Smooth muscle cell of the brain vasculature (primary cell): ENCODE data around the gene ACSS3.
"Not testable (repeated sequence)": the region's sequence is repeated elsewhere in the genome, so short reads cannot be mapped to it uniquely, and the experiment has no call there.

Source experiments
- DNase-seq: peaks from one replicate; pipeline ENCODE4 v3.0.0-alpha.2; 2012; ENCODE audit warnings: low read depth, low spot score

ACSS3 gene

DNA sequence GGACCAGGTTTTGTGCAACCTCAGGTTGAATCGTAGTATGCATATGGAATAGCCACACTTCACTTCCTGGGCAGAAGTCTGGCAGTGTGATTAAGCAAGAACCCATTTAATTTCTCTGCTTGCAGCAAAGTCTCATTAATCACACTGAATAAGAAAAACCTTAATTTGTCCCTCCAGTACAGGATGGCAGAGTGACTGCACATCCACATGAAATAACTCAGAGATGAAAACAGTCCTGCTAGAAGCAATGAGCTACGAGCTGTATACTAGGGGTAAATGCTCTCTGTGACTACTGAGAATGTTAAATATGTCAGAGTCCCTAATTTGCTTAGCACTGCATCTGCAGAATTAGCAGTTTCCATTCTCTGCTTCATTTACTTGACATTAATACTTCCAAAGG lies 88.9 kb downstream of the ACSS3 start:
- DNase-seq = no peak

DNA sequence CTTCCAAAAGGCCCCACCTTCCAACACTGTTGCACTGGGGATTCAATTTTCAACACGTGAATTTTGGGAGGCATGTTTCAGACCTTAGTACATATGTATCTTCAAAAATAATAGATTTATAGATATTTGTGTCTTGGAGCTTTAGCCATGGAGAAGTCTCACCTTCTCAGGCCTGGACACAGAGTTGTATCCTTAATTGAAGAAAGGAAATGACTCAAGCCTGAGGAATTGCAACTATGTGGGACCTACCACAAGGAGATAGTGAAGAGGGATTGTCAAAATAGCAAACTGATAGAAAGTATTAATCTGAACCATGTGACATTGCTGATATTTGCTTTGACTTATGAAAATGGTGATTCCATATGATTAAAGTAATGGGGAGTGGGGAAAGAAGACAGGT lies 89.8 kb downstream of the ACSS3 start:
- no peak for DNase-seq

DNA sequence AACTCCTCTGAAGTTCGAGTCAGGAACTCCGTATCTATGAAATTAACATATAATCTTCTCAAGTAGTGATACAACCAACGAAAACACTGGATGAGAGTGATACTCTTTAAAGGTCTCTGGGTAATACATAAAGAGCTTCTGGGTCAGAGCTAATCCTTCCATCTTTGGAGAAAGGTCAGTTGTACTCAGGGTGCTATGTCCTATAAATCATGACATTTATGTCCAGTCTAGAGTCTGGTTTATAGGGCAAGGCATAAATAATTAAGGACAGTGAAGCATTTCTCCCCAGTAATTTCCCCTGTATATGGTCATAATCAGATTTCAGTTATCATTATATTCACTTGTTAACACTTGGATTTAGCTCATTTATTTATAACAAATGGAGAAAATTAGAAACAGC lies 90.6 kb downstream of the ACSS3 start:
- DNase-seq = no peak

DNA sequence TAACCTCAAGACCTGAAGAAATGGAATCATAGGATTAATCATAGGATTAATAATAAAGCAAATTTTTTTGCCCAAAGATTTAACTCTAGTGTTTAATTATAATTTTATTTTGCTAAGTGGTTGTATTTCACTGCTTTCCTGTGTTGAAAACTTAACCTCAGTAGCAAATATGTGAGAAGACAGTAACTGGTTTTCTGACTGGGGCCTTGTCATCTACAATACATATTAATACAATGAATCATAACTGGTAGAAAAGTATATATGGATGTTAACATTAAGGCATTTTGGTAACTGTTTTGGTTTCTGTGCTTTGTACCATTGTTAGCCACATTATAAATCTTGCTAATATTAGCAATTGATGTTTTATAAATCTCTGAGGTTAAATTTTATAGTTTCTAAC lies 92.2 kb downstream of the ACSS3 start:
- DNase-seq = no peak

DNA sequence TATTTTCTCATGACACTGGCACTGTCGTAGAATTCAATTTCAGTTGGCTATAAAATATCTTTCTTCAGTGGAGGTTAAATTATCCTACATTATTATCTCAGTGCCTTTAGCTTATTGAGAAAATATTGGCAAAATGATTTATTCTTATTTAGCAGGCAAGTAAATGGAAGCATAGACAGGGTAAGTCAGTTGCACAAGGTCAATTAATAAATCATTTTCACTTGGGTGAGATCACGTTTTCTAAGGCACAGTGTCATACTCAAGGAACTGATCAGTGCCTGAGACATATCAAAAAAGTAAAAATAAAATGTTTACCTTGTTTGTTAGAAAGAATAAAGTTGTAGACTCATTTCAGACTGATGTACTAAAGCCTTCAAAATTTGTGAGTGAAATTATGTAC lies 95.0 kb downstream of the ACSS3 start:
- no peak for DNase-seq

DNA sequence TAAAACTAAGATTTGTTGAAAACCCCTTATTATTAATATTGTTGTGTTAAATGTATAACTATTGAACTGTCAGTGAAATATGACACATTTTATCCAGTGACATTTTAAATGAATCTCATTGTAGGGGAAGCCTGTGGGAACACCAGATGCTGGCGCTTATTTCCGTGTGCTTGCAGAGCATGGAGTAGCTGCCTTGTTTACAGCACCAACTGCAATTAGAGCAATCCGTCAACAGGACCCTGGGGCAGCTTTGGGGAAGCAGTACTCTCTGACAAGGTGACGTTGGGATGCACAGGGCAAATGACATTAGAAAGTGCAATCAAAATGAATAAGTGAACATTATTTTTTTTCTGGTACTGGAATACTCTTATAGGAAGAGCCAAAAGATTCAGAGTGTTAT lies 96.8 kb downstream of the ACSS3 start:
- no peak for DNase-seq

DNA sequence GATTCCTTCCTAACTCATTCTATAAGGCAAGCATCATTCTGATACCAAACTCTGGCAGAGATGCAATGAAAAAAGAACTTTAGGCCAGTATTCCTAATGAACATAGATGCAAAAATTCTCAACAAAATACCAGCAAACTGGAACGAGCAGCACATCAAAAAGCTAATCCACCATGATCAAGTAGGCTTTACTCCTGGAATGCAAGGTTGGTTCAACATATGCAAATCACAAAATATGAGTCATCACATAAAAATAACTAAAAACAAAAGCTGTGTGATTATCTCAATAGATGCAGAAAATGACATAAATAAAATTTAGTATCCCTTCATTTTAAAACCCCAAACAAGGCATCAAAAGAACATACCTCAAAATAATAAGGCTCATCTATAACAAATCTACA lies 98.9 kb downstream of the ACSS3 start:
- DNase-seq = no peak

DNA sequence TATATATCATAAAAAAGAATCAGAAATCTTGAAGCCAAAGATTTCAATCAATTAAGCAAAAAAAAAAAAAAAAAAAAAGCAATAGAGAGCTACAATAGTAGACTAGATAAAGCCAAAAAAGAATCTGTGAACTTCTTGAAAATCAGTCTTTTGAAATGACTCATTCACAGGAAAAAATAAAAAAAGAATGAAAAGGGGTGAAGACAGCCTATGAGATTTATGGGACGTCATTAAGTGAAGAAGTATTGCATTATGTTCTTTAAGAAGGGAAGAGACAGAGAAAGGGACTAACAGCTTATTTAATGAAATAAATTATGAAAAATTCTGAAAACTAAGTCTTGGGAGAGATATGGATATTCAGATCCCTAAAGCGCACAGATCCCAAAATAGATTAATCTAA lies 103.8 kb downstream of the ACSS3 start:
- no peak for DNase-seq

DNA sequence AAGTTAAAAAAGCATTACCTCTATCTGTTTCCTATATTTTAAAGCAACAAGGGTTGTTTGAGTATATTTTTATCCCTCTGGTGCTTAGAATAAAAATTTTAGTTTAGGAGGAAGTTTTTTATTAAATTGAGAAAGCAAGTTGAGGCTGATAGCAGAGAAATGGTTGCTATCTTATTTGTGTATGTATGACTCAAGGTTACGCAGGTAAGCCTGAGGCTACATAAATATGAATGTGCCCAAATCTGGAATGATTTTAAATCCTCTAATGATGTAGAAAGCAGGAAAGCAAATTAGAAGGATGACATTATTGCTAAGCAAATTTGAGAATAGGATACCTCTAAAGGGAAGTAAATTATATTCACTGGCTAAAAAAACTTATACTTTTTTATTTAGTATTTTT lies 109.8 kb downstream of the ACSS3 start:
- DNase-seq = no peak

DNA sequence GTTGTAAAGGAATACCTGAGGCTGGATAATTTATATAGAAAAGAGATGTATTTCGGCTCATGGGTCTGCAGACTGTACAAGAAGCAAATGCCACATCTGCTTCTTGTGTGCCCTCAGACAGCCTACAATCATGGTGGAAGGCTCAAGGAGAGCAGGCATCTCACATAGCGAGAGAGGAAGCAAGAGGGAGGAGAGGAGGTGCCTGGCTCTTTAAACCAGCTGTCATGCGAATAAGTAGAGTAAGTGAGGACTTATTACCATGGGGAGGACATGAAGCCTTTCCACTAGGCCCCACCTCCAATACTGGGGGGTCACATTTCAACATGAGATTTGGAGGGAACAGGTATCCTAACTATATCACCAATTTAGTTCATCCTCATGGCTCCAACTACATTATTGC lies 118.7 kb downstream of the ACSS3 start:
- no peak for DNase-seq

DNA sequence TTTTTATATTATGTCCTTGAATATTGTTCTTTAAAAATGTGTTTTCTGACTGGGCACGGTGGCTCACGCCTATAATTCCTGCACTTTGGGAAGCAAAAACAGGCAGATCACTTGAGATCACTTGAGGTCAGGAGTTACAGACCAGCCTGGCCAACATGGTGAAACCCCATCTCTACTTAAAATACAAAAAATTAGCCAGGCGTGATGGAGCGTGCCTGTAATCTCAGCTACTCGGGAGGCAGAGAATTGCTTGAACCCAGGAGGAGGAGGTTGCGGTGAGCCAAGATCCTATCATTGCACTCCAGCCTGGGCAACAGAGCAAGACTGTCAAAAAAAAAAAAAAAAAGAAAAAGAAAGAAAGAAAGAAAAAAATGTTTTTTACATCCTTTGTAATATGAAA lies 122.7 kb downstream of the ACSS3 start:
- DNase-seq = not testable (repeated sequence)

DNA sequence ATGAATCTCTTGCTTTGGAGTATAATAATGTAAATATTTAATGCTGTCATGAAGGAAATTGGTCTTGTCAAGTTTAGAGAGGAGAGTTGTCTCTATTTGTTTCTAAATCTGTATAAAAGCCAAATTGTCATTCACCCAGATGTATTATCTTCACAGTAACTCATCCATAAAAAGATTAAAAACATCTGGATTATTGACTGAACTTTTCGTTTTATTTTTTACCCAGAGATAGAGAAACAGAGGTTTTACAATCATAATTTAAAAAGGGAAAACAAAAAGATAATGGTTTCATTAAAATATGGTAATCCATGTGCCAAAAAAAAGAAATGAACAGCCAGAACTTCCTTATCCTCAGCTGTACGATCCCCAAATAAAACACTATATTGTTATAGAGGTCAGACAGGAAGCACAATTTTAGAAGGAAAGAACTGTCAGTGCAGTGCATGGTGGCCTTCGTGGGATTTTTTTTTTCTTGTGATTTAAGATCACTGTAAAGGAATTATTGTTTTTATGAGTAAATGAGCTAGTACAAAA lies 125.9 kb downstream of the ACSS3 start:
- no peak for DNase-seq

DNA sequence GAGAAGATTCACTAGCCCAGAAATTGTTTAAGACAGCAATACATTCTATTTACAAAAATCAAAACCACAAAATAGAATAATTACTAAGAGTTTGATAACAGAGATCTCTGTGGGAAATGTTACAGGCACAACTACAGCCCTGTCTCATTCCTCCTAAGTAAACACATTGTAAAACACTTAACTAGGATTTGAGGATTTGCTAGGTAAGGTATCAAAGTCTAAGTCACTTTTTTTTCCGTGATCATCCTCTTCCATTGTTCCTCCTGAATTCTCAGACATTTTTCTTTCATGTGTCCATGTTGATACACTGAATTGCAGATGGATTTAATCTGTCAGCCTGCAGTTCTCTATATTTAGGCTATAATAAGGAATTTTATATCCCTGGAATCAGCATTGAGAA lies 127.5 kb downstream of the ACSS3 start:
- DNase-seq = no peak

DNA sequence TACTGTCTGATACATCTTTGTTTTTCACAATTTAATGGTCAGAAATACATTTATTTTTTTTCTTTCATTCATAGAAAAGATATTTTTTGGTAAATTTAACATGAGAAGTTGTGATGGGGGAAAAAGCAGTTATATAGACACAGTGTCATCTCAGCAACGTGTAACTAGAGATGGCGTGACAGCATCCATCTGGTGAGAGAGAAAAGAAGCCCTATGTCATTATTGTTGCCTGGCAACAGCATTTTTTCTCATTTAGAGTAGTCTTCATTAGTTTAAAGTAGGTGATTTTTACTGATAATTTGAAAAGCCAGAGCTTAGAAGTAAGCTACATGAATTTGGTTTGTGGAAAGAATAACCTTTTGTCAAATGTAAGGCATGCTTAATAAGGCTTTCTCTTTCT lies 128.6 kb downstream of the ACSS3 start:
- DNase-seq = no peak

DNA sequence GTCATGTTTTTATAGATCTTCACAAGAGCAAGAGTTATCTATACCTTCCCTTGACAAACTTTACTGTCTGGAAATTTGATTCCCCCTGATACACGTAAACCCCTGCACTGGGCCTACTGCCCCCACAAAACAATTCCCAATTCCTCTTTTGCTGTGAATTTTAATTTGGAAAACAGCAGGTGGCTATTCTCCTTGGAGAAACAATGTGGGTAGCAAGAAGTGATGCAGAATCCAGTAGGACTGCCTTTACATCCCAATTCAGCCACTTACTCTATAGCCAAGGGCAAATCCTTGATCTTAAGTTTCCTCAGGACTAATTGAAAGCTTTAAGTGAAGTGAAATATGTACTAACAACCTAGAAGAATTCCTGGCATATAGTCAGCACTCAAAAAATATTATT lies 129.3 kb downstream of the ACSS3 start:
- no peak for DNase-seq

DNA sequence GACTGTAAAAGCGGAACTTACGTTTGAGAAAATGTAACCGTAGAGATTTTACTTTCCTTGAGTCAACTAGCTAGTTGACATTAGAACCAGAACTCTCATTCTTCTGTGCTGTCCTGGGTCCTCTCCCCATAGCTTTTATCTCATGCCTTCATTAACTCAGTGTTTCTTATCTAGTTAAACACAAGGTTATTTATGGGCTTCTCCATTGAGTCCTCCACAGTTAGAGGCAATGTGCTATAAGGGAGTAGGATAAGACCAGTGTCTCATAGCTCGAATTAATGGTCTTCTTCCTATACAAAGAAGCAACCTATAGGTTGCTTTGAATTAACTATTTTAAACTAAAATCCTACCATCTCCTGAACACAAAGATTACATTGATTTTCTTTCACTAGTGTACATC lies 129.8 kb downstream of the ACSS3 start:
- no peak for DNase-seq

DNA sequence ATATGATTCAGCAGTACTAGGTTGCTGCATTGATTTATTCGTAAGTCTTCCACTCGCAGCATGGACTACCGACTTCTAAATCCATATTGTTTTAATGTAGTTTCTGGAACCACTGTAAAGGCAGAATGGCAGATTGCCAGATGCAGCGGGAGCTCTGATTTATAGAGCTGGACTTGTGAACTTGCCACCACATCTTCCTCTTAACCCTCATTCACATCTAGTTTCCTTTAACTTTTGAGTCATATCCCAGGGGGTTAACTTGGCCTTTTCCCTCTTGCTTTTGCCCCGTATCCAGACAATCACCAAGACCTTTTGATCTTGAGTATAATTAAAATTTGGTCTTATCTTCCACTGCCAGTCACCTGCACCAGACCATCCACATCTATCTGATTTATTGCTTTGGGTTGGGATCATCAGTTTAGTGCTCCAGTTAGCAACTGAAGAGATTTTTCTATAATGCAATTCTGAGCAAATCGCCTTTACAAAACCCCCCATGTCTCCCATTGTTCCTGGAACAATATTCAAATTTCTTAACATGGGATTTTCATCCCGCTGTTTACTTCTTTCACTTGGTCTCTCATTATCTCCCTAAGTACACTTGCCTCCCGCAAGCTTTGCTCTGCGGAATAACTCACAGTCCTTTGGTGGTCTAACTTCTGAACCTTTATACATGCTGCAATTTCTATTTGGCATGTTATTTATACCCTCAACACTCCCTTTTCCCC lies 130.5 kb downstream of the ACSS3 start:
- DNase-seq = peak; percentile 20

DNA sequence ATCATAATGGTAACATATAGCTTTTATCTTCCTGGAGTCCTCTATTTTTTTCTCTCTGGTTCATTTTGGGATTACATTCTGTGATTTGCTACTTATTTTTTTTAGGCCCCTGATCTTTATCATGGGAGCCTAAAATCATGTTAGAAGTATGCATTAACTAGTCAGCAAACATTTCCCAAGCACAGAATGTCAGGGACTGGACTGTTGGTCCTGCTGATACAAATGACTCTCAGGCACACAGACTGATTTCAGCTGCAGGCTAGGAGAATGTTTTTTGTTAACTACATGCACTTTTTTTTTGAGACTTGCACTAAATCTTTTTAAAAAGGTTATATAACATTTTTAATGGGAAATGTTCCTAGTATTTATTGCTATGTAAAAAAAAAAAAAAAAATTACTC lies 131.1 kb downstream of the ACSS3 start:
- DNase-seq = no peak

DNA sequence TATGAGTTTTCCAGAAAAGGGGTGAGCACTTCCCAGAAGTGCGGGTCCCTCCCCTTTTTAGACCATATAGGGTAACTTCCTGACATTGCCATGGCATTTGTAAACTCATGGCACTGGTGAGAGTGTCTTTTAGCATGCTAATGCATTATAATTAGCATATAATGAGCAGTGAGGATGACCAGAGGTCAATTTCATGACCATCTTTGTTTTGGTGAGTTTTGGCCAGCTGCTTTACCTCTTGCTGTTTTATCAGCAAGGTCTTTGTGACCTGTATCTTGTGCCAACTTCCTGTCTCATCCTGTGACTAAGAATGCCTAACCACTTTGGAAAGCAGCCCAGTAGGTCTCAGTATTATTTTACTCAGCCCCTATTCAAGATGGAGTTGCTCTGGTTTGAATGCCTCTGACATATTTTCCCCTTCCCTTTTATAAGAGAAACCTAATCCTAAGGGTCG lies 131.9 kb downstream of the ACSS3 start:
- peak; percentile 12 for DNase-seq

DNA sequence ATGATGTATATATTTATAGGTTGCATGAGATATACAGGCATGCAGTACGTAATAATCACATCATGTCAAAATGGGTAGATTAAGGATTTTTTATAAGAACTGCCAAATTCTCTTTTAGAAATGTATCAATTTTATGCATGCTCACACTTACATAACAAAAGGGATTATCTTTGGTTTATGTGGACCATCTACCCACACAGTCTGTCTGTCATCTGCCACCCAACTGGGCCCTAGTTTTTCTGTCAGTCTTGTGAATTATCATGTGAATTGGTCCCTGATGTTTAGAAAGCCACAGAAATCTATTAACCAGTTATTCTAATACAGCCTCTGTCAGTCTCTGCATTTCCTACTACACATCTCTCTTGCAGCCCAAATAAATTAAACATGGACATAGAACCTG lies 133.4 kb downstream of the ACSS3 start:
- DNase-seq = no peak

DNA sequence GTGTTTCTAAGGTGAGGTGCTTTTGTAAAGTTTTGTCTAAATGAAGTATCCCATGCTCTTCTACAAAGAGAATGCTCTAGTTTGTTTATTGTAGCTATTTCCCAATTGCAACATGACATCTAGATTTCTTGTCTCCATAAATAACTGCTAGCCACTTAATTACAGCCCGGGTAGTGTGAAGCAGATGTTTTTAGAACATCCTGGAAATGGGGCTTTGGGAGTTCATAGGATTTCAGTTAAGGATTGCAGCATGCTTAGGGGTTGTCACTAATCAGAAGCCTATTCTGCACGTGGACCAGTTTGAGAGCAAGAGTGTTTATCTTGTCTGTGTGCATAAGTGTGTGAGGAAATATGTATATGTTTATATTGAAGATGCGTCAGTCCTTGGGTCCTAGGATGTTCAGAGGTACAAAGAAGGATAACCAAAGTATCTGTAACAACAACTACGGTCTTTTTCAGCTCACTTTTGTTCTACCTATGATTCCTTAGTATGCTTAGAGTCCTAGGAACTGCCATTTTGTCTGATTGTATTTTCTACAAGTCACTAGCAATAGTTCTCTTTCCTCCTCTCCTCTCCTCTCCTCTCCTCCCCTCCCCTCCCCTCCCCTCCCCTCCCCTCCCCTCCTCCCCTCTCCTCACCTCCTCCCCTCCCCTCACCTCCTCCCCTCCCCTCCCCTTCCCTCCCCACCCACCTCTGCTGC lies 135.3 kb downstream of the ACSS3 start:
- DNase-seq = no peak

DNA sequence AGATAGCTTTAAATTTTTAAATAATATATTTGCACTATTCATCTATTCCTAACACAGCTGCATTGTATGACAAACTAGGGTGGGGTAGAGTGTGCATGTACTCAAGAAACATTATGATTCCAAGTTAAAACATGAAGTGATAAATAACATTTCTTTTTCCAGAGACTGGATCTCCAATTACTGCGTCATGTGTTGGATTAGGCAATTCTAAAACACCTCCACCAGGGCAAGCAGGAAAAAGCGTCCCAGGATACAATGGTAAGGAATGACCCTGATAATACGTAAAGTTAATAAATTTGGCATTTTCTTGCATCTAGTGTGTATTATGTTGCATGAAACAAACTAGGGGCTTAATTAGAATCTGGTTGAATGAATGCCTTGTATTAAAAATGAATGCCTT lies 138.9 kb downstream of the ACSS3 start:
- no peak for DNase-seq

DNA sequence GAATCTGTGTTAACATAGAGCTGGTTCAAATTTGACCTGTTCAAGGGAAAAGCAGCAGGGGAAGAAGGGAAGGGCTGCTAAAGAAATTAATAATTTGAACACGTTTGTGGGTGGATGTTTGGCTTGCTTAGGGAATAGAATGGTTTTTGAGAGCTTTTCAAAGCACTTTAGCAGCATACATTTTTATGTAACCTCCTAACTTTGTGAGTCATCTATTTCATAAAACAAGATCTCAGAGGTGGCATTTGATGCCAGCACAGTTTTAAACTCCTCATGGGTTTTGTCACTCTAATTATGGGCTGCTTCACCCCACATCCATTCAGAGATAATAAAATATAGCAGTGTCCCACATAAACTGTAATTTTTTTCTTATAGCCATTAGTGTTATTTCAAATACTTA lies 143.8 kb downstream of the ACSS3 start:
- DNase-seq = no peak
